Endodermal cell (in vitro differentiated cells): ENCODE measurements around the gene GSX1. TPM values are rescaled to one million over a fixed set of nuclear protein-coding genes. Genes with fewer than 3 reads are reported as not detected.

Experiments
- DNase-seq: peaks from one replicate; pipeline ENCODE4 v3.0.0-alpha.2; 2017
- H3K27ac ChIP-seq: 2 replicates; pipeline ENCODE4 v1.5.1; 2013; ENCODE audit warnings: mild to moderate bottlenecking, low read depth, low read length, moderate library complexity
- H3K27me3 ChIP-seq: 2 replicates; pipeline ENCODE4 v1.6.1; 2013; ENCODE audit warnings: mild to moderate bottlenecking, low read length, moderate library complexity; ENCODE audit not compliant: insufficient read depth, control insufficient read depth, poor library complexity, severe bottlenecking
- H3K36me3 ChIP-seq: 2 replicates; pipeline ENCODE4 v1.7.0; 2013; ENCODE audit warnings: mild to moderate bottlenecking, low read length, moderate library complexity; ENCODE audit not compliant: control insufficient read depth, insufficient read depth
- H3K4me1 ChIP-seq: one replicate; pipeline ENCODE4 v1.7.0; 2013; ENCODE audit warnings: low read length; ENCODE audit not compliant: control insufficient read depth, insufficient read depth
- H3K4me3 ChIP-seq: 2 replicates; pipeline ENCODE4 v1.5.1; 2013; ENCODE audit warnings: mild to moderate bottlenecking, low read length, moderate library complexity
- H3K9ac ChIP-seq: 2 replicates; pipeline ENCODE4 v1.6.1; 2013; ENCODE audit warnings: mild to moderate bottlenecking, low read length, moderate library complexity; ENCODE audit not compliant: poor library complexity, severe bottlenecking; ENCODE audit errors: extremely low read depth
- H3K9me3 ChIP-seq: 2 replicates; pipeline ENCODE4 v1.6.1; 2013; ENCODE audit warnings: mild to moderate bottlenecking, low read length, moderate library complexity; ENCODE audit not compliant: control insufficient read depth
- H3K27ac Mint-ChIP-seq: 2 replicates; pipeline ENCODE4 v1.8.0; 2020; ENCODE audit warnings: mixed read lengths
- H3K27me3 Mint-ChIP-seq: 2 replicates; pipeline ENCODE4 v1.8.0; 2021; ENCODE audit warnings: mild to moderate bottlenecking, mixed read lengths; ENCODE audit not compliant: insufficient read depth
- H3K36me3 Mint-ChIP-seq: 2 replicates; pipeline ENCODE4 v1.8.0; 2020; ENCODE audit warnings: low read depth, mixed read lengths
- H3K4me1 Mint-ChIP-seq: 2 replicates; pipeline ENCODE4 v1.8.0; 2020; ENCODE audit warnings: mixed read lengths
- H3K4me3 Mint-ChIP-seq: 2 replicates; pipeline ENCODE4 v1.8.0; 2020; ENCODE audit warnings: mild to moderate bottlenecking, moderate library complexity, mixed read lengths
- H3K9me3 Mint-ChIP-seq: 2 replicates; pipeline ENCODE4 v1.8.0; 2020; ENCODE audit warnings: mild to moderate bottlenecking, mixed read lengths
- CTCF ChIP-seq: fragments of 200-600 bp; sonication (generic); conservative IDR thresholded peaks from 2 replicates; pipeline ENCODE4 v1.5.0; 2021; ENCODE audit warnings: antibody characterized with exemption, mild to moderate bottlenecking
- WGBS, 2 experiments: methylation state at CpG; one replicate each; pipeline versions ENCODE4 v1.1.5 to v1.1.7; 2013; ENCODE audit warnings: missing lambda C conversion rate in 2 of 2, mixed read lengths in 1 of 2; ENCODE audit not compliant: insufficient coverage in 1 of 2, insufficient read length in 1 of 2; 5-methylcytosine and 5-hydroxymethylcytosine counted together
- total RNA-seq, 2 donors: library from RNA; stranded (reverse); fragmentation: NEBNext Ultra II Directional in 1 of 2; extraction: Animal tissue kit (Norgen Biotek cat#: 25700) in 1 of 2; gene quantifications; 2 replicates in 1 of 2; 3 replicates in 1 of 2; pipeline ENCODE4 v1.2.1, GENCODE V29; 2021

Gene GSX1
- total RNA-seq, 2 donors from 2014 or later = not detected

- Histone ChIP-seq H3K9ac (no peak overlapping the region), H3K4me3 (no peak overlapping the region), H3K4me1 (no peaks in the 10 kb centered on the region), H3K27ac (no peak overlapping the region), H3K9me3 (no peaks in the 10 kb centered on the region), H3K27me3 (peaks cover 10% of the 10 kb centered on the region), H3K36me3 (no peaks in the 10 kb centered on the region)
- Mint-ChIP-seq H3K4me1 (peaks cover 12% of the 10 kb centered on the region), H3K4me3 (no peak overlapping the region), H3K27ac (no peak overlapping the region), H3K9me3 (peaks cover 16% of the 10 kb centered on the region), H3K27me3 (peaks cover 71% of the 10 kb centered on the region), H3K36me3 (no peaks in the 10 kb centered on the region)
- no peak for DNase-seq
- WGBS, 2 experiments = 64 to 80% methylated on average over 2 to 4 of the region's 4 CpGs
- TF ChIP-seq CTCF = no peak
Observed at GRCh38 chr13:27751953-27752532, 40.2 kb upstream of the GSX1 start.

GRCh38 chr13:27765650-27766049 is 26.6 kb upstream of the GSX1 start:
- no peaks in the 10 kb centered on the region for H3K9me3 ChIP-seq
- no peak overlapping the region for H3K27ac ChIP-seq
- H3K4me1 ChIP-seq = no peaks in the 10 kb centered on the region
- no peak for TF ChIP-seq CTCF
- Mint-ChIP-seq H3K36me3 (no peaks in the 10 kb centered on the region), H3K9me3 (no peaks in the 10 kb centered on the region), H3K27ac (no peak overlapping the region), H3K4me3 (no peak overlapping the region), H3K27me3 (peaks cover 28% of the 10 kb centered on the region), H3K4me1 (no peaks in the 10 kb centered on the region)
- no peak for DNase-seq
- WGBS, 2 experiments = 71 to 83% methylated on average over 3 to 9 of the region's 9 CpGs
- H3K4me3 ChIP-seq = no peak overlapping the region
- H3K36me3 ChIP-seq = no peaks in the 10 kb centered on the region
- H3K27me3 ChIP-seq = peaks cover 22% of the 10 kb centered on the region
- no peak overlapping the region for H3K9ac ChIP-seq

- no peaks in the 10 kb centered on the region for H3K36me3 ChIP-seq
- no peaks in the 10 kb centered on the region for H3K4me1 ChIP-seq
- Mint-ChIP-seq H3K27ac (no peak overlapping the region), H3K9me3 (no peaks in the 10 kb centered on the region), H3K36me3 (no peaks in the 10 kb centered on the region), H3K4me1 (no peaks in the 10 kb centered on the region), H3K27me3 (peaks cover 68% of the 10 kb centered on the region), H3K4me3 (no peak overlapping the region)
- H3K9ac ChIP-seq = no peak overlapping the region
- peak; percentile 78 for TF ChIP-seq CTCF
- no peak overlapping the region for H3K27ac ChIP-seq
- no peaks in the 10 kb centered on the region for H3K9me3 ChIP-seq
- no peak overlapping the region for H3K4me3 ChIP-seq
- H3K27me3 ChIP-seq = peaks cover 48% of the 10 kb centered on the region
- 36 to 40% methylated on average over 2 to 3 of the region's 3 CpGs for WGBS, 2 experiments
- DNase-seq = peak; percentile 76
Observed at GRCh38 chr13:27770809-27771208, 21.5 kb upstream of the GSX1 start.
